NK-92 treated with Interleukin-12 subunit alpha and Interleukin-12 subunit beta, amount 100 ng/mL, for 24 hours (cell line): ENCODE results near the gene ZNF423.

ENCODE experiments used
- DNase-seq: peaks from one replicate; lab custom pipeline; 2025; lab: John Stamatoyannopoulos, UW

The ZNF423 gene

DNA sequence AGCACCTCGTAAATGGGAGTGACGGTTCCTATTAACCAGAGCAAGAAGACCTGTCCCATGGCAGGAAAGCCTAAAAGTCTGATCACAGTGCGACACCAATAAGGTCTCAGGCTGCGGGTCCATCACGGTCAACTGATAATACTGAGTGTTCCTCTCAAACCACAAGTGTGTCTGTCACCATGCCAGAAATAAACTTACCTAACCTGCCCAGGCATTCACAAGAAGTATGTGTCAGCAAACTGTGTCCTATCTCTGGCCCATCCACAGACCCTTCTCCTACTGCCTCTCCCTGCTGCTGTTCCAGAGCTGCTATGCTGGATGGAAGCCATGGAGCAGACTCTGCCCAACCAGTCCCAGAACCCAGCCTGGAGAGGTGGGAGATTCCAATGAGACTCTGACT lies 73.5 kb downstream of the ZNF423 start:
- no peak for DNase-seq

DNA sequence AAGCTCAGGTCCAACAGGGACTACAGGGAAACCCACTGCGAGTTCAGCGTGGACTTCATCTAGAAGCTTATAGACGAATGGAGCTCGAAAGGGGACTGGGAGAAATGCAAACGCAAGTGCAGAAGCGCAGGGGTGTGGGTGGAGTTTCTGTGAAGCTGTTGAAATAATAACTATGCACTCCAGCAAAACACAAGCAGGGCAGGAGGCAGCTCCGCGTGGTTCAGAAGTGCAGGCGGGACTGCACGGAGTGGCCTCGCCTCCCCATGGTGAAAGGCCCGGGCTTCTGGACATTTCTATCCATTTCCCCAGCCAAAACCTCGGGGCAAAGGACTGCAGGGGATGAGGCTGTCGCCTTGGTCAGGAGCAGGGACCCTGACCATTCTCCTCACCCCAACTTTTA lies 74.5 kb downstream of the ZNF423 start:
- DNase-seq: no peak

DNA sequence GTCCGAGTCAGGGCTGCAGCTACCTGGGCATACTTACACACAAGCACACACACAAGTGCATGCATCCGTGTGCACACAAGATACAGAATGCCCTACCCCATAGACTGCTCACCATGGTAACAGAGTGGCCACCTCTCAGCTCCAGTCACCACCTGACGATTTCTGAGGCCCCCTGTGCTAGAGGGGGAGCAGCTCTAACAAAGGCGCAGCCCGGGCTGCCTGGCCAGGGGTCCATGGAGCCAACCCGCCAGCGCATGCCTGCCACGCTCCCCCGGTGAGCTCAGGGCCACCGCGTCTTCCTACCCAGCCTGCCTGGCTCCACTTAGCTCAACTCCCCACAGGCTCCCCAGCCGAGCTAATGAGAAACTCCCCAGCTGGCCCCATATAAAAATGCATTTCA lies 75.5 kb downstream of the ZNF423 start:
- DNase-seq: no peak

- DNase-seq: no peak
These were observed 75.9 kb downstream of the ZNF423 start for GRCh38 chr16:49779979-49780378.

DNA sequence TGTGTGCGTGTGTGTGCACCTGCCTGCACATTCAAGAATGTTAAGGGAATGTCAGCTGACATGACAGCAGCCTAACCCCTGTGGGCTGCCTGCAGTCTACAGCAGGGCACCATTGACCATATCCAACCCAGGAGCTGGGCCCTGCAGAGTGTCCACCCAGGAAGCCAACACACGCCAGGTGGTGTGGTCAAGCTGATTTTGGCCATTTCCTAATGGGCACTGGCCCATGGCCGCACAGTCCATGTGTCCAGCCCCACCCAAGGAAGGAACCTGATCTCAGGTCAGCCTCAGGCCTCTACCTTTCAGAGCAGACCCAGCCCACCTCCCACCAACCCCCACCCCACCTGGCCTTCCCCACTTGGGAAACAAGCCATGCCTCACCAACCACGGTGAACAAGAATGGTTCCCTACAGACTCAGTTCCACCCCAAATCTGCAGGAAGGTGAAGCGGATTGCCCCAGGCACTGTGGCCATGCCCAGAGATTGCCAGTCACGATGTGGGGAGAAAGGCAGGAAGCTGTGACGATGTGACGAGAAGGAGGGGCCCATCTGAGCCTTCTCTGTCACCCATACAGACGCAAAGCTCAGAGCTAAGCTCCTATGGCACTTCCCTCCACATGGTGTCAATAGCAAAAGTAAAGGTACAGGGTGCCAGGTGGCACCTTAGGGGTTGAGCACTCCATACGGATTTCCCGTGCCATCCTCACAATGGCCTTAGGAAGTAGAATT lies 77.5 kb downstream of the ZNF423 start:
- DNase-seq: no peak

- no peak for DNase-seq
These were observed 79.2 kb downstream of the ZNF423 start for GRCh38 chr16:49776734-49777133.

DNA sequence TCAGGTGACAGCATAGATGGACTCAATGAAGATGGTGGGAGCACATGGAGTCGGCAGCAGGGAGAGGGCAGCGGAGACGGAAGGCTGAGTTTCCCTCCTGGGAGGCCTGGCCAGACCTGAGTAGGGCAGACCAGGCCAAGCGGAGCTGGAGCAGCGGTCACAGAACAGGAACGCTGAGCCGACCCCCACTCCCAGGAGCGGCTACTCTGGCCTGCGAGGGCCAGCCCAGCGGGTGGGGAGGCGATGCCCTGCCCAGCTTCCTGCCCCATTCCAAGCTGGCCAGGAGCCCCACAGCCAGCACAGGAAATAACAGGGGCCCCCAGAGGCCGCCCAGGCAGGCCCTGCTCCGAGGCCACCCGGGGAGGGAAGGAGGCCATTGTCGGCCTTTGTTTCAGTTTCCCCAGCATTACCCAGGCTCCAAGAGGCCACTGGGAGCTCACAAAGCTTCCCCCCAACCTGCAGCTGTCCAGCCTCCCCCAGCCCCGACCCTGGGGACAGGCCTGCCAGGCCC lies 79.8 kb downstream of the ZNF423 start:
- no peak for DNase-seq

DNA sequence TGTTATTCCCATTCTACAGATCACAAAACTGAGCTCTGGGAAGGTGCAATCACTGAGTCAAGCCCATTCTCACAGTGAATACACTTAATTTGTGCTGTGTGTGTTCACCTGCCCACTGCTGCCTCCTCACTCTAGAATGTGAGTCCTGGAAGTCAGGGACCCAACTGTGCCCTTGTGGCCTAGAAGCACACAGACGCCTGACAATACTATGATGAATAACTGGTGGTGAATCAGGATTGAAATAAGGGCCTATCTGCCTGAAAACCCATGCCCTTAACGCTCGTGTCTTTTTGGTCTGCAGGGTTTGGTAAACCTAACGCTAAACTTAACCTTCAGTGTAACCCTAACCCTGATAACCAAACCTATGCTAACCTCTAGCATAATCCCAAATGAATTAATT lies 80.3 kb downstream of the ZNF423 start:
- DNase-seq: no peak

GRCh38 chr16:49775018-49775417 lies 80.9 kb downstream of the ZNF423 start:
- DNase-seq: no peak

- DNase-seq: no peak
These were observed 82.1 kb downstream of the ZNF423 start for GRCh38 chr16:49773534-49774475.

DNA sequence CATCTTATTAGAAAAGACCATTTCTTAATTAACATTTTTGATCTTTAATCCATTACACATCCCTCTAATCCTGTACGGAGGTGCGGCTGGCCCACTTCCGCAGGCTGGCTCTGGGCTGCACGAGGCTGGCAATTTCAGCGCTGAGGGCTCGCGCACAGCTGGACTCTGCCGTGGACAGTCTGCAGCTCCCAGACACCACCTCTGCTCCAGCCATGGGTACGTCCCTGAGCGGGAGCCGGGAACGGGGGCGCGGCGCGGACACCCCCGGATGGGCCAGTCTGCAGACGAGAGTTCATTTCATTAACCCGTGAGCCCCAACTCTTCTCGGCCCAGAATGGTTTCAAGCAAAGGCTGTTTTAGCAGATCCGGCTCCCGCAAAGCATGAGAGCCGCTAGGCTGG lies 87.9 kb downstream of the ZNF423 start:
- DNase-seq: no peak

DNA sequence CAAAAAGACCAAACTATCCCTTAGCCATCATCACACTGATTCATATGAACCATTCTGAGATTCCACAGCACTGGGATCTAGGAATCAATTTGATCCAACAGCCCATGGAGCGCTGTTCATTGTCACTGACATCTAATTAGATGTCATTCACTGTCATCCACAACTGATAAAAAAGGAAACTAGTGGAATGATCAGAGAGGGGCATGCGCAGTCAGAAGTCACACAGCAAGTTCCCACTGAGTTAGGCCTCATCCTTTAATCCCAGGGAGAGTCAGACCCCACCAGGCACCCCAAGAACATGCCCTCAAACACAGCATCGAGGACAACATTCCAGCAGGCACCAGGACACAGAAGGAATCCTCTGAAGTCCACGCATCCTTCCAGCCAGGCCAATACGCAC lies 88.5 kb downstream of the ZNF423 start:
- DNase-seq: no peak

- DNase-seq: no peak
These were observed 89.7 kb downstream of the ZNF423 start for GRCh38 chr16:49766225-49766624.

DNA sequence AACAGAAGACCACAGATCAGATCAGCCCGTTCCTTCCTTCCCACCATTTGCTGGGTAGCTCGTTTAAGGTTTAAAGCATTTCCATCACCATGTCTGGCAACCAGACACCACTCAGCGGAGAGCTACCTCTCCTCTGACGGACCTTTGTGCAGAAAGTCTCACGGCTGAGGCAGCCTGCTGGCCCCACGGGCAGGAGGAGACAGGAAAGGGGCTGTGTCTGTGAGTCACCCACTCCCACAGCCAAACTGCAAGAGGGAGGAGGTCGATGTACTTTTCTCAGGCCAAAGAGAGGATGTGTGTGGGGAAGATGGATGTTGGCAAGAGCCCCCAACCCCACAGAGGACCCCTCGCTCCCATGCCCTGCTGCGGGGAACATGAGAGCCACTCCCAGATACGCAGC lies 92.1 kb downstream of the ZNF423 start:
- no peak for DNase-seq

- DNase-seq: no peak
These were observed 95.1 kb downstream of the ZNF423 start for GRCh38 chr16:49760815-49761214.

DNA sequence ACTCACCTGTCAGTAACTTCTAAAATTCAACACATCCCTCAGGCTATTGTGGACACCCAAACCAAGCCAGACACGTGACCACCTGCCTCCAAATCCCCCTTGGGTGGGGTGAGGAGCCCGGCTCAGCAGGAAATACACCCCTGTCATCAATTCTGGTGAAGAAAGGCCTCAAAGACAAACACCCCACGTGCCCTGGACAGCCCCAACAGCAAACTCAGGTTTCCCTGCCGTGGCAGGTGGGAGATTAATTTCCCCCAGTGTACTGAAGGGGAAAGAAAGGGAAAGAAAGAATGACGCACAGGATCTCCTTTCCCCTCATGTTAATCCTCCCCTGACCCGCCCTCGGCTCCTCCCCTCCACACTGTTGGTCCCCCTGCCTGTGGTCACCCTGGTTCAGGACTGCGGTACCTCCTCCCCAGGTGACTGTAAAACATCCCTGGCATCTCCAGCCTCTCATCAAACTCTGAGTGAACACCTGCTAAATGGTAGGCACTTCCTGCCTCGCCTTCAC lies 98.3 kb downstream of the ZNF423 start:
- no peak for DNase-seq

- no peak for DNase-seq
These were observed 98.9 kb downstream of the ZNF423 start for GRCh38 chr16:49756775-49757558.

- DNase-seq: no peak
These were observed 100.0 kb downstream of the ZNF423 start for GRCh38 chr16:49755716-49756505.

GRCh38 chr16:49755313-49755620 lies 100.6 kb downstream of the ZNF423 start:
- no peak for DNase-seq

GRCh38 chr16:49754495-49755312 lies 101.2 kb downstream of the ZNF423 start:
- DNase-seq: no peak
